Measurements from ENCODE around the gene RERE.

DNA sequence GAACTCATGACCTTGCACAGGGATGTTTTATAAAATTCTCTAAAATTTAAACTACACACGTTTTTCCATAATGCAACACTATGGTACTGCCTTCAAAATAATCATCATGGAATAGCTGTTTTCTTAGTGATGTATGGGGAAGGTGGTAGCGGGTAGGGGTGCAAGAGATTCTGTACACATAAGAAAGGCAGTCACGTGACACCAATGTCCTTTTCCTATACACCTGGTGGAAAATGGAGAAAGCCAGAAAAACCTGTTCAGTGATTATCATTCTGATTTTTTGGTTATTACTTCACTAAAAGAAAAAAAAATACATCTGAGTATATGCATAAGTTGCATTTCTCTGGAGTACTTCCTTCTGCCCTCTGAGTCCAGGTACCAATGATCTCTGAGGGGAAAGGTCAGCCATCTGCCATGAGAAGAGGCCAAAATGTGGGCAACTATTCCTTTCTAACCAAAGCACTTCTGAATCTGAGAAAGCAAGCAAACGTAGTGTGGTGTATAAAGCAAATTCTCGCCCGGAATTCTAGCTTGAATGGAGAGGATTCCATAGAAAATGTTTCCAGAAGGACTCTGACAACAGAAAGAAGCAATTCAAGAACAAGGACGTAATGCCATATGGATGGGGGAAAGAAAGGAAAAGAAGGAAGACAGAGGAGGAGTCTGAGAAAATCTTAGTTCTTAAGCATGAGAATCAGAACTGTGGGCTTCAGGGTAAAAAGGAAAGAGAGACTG lies 137.3 kb downstream of the RERE start:
- TF ChIP-seq, protein P1, sequence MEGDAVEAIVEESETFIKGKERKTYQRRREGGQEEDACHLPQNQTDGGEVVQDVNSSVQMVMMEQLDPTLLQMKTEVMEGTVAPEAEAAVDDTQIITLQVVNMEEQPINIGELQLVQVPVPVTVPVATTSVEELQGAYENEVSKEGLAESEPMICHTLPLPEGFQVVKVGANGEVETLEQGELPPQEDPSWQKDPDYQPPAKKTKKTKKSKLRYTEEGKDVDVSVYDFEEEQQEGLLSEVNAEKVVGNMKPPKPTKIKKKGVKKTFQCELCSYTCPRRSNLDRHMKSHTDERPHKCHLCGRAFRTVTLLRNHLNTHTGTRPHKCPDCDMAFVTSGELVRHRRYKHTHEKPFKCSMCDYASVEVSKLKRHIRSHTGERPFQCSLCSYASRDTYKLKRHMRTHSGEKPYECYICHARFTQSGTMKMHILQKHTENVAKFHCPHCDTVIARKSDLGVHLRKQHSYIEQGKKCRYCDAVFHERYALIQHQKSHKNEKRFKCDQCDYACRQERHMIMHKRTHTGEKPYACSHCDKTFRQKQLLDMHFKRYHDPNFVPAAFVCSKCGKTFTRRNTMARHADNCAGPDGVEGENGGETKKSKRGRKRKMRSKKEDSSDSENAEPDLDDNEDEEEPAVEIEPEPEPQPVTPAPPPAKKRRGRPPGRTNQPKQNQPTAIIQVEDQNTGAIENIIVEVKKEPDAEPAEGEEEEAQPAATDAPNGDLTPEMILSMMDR (IDR thresholded peaks at IDR 0.05) = no peak
- TF ChIP-seq POLR2A (IDR thresholded peaks at IDR 0.05) = no peak

Measured in heart left ventricle (tissue), 13 donors.